Peyer's patch (tissue), 4 donors: ENCODE measurements around the gene HSD17B14.

Source experiments
- POLR2A ChIP-seq, 2 donors: fragments of 450-650 bp; IDR thresholded peaks; one replicate each; pipeline ENCODE4 v1.5.1; 2017; ENCODE audit warnings: antibody characterized with exemption in 2 of 2, mild to moderate bottlenecking in 2 of 2, moderate library complexity in 2 of 2
- TF ChIP-seq, protein P1 (sequence below), 6 experiments: fragments of 450-650 bp in 4 of 6; fragments of 200-600 bp in 2 of 6; sonication (generic) in 1 of 6; IDR thresholded peaks; one replicate each; pipeline ENCODE4 v1.5.1; 2017 to 2019; ENCODE audit warnings: antibody characterized with exemption in 6 of 6, mild to moderate bottlenecking in 3 of 6, moderate library complexity in 1 of 6

DNA sequence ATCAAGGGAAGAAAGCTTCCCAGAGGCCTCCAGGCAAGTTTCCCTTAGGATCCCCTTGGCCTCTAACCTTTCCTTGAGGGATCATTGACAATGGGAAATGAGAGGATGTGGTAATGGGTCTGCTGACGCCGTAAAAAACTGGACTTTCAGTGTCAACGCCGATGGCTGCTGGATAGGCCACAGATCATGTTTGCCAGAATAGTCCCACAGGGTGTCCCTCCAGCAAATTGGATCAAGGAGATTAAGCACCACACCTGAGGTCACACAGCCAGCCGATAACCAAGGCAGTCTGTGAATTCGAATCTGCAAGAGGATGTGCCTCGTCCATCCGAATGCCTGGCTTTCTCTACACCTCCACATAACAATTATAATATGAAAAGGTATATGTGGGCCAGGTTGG is 43.0 kb downstream of the HSD17B14 start:
- TF ChIP-seq, protein P1, sequence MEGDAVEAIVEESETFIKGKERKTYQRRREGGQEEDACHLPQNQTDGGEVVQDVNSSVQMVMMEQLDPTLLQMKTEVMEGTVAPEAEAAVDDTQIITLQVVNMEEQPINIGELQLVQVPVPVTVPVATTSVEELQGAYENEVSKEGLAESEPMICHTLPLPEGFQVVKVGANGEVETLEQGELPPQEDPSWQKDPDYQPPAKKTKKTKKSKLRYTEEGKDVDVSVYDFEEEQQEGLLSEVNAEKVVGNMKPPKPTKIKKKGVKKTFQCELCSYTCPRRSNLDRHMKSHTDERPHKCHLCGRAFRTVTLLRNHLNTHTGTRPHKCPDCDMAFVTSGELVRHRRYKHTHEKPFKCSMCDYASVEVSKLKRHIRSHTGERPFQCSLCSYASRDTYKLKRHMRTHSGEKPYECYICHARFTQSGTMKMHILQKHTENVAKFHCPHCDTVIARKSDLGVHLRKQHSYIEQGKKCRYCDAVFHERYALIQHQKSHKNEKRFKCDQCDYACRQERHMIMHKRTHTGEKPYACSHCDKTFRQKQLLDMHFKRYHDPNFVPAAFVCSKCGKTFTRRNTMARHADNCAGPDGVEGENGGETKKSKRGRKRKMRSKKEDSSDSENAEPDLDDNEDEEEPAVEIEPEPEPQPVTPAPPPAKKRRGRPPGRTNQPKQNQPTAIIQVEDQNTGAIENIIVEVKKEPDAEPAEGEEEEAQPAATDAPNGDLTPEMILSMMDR (IDR thresholded peaks at IDR 0.05) = no peak
- TF ChIP-seq POLR2A (IDR thresholded peaks at IDR 0.05) = no peak
